ENCODE results near the gene LMF1.

LMF1 gene

GRCh38 chr16:945271-946047 lies 25.3 kb downstream of the LMF1 start:
- no peak for DNase-seq

DNA sequence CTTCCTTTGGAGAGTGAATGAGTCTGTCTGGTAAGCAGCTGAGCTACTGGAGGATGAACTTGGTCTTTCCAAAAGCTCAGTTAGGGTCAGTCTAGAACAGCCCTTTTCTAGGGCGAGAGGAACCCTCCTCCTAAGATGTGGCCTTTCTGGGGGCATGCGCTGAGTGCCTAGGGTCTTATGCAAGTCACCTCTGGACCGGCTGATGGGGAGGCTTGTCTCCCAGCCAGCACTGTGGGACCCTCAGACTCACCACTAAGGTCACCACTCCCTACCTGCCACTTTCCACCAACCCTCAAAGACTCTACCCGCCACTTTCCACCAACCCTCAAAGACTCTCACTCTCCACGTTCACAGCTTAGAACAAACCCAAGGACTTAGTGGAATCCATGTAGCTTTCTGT lies 26.8 kb downstream of the LMF1 start:
- no peak for DNase-seq

- DNase-seq = no peak
Measured at GRCh38 chr16:942436-943060, 28.2 kb downstream of the LMF1 start.

GRCh38 chr16:939941-940340 lies 30.8 kb downstream of the LMF1 start:
- no peak for DNase-seq

- no peak for DNase-seq
Measured at GRCh38 chr16:939311-939710, 31.5 kb downstream of the LMF1 start.

GRCh38 chr16:938752-939151 lies 32.0 kb downstream of the LMF1 start:
- DNase-seq = no peak

GRCh38 chr16:938136-938535 lies 32.6 kb downstream of the LMF1 start:
- DNase-seq = no peak

GRCh38 chr16:937723-938122 lies 33.1 kb downstream of the LMF1 start:
- DNase-seq = no peak

DNA sequence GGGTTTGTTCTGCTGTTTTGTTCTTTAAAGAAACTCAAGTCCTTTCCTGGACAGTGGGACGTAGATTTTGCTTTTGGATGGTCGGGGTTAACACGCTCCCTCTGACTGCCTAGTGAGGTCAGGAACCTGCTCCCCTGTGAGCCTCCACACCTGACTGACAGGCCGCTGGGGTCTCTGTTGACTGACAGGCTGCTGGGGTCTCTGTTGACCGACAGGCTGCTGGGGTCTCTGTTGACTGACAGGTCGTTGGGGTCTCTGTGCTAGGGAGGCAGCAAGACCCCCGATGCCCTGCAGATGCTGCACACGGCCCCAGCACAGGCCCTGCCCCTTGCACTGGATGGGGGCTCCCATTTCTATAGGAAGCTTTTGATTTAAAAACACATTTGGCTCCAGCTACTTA lies 33.5 kb downstream of the LMF1 start:
- no peak for DNase-seq

DNA sequence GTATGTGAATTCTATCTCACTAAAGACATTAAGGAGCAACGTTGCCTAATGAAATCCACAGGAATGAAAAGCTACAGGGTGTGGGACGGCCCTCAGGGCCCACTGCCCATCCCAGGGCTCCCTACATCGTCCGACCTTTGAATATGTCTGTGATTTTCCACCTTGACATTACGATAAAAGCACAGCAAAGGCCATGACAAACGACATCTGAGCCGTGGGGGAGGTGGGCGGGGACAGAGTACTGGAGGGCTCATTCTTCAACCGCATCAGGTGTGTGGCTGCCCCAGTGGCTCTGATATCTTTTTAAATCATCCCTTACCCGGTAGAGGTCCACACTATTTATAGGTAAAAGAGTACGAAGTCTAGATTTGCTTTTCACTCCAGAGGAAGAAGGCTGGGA lies 35.1 kb downstream of the LMF1 start:
- DNase-seq = no peak

DNA sequence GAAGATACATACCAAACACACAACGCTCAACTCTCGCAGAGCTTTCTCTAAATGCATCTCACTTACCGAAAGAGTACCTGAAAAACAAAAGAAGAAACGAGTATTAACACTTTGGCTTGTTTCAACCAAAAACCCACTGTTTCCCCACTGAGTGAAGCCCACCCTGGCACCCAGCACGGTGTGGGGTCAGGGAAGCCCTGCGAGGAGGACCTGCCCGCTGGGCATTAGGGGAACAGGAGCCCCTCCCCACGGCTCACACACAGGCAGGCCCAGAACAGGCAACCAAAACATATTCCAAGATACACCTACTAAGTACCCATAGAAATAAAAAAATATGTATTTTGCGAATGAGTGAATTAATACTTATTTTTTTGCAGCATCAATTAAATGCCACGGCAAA lies 36.6 kb downstream of the LMF1 start:
- DNase-seq = no peak

- no peak for DNase-seq
Measured at GRCh38 chr16:933581-933980, 37.2 kb downstream of the LMF1 start.

DNA sequence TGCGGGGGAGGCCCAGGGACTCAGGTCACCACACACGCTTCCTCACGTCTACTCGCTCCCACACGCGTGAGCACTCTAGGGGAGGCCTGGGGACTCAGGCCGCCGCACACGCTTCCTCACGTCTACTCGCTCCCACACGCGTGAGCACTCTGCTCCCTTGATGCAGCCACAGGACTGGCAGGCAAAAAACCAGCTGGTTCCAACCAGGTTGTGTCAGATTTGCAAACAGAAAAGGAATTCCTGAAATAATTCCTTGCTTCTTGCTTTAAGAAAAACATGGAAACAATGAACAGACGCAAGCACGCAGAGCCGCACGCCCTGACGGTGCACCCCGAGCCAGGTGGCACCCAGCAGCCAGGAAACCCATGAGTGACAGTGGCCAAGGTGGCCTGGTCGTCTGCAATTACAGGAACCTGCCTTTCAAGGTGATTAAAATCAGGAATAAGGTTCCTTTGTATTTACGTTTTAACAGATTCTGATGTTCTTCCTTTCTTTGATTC lies 37.9 kb downstream of the LMF1 start:
- no peak for DNase-seq

GRCh38 chr16:931626-932500 lies 38.9 kb downstream of the LMF1 start:
- no peak for DNase-seq

- no peak for DNase-seq
Measured at GRCh38 chr16:931171-931570, 39.6 kb downstream of the LMF1 start.

- no peak for DNase-seq
Measured at GRCh38 chr16:930511-930910, 40.3 kb downstream of the LMF1 start.

DNA sequence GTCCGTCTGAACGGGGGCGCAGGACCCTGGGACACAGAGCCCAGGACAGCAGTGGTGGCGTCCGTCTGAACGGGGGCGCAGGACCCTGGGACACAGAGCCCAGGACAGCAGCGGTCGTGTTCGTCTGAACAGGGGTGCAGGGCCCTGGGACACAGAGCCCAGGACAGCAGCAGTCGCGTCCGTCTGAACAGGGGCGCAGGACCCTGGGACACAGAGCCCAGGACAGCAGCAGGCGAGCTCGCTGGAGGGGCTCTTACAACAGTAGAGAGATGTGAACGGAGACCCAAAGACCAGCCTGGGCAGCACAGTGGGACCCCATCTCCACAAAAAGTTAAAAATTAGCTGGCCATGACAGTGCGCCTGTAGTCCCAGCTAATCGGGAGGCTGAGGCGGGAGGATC lies 40.7 kb downstream of the LMF1 start:
- DNase-seq = no peak

GRCh38 chr16:929227-930073 lies 41.3 kb downstream of the LMF1 start:
- no peak for DNase-seq

DNA sequence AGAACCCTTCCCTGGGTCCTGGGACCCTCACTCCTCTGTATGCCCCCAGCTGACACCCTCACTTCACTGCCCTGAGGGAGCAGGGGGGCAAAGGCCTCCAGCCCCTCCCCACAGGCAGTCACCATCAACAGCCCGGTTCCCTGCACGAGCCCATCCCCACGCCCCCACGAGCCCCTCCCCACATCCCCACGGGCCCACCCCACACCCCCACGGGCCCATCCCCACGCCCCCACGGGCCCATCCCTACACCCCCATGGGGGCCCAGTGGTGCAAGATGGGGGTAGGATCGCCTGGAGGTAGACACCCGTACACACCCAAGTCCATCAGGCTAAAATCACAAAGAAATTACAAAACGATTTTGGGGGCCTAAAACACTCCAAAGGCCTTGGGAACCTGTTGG lies 42.3 kb downstream of the LMF1 start:
- no peak for DNase-seq

DNA sequence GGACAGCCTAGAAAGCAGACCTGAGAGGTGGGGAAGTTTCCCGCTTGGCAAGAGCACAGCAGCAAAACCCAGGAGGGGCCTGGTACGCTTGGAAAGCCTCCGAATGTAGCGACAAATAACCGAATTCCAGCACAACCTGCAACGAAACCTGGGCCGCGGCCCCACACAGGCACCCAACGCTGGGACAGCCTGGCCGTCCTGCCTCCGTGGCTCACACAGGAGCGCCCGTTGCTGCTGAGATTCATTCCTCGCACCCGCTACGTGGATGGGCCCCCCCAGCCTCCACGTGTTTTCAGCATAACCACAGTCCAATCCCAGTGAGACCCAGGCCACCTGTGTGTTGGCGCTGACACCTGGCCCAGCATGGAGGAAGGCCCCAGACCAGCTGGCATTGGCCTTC lies 42.9 kb downstream of the LMF1 start:
- no peak for DNase-seq

- DNase-seq = no peak
Measured at GRCh38 chr16:927406-927805, 43.4 kb downstream of the LMF1 start.

GRCh38 chr16:926715-927114 lies 44.1 kb downstream of the LMF1 start:
- DNase-seq = no peak

DNA sequence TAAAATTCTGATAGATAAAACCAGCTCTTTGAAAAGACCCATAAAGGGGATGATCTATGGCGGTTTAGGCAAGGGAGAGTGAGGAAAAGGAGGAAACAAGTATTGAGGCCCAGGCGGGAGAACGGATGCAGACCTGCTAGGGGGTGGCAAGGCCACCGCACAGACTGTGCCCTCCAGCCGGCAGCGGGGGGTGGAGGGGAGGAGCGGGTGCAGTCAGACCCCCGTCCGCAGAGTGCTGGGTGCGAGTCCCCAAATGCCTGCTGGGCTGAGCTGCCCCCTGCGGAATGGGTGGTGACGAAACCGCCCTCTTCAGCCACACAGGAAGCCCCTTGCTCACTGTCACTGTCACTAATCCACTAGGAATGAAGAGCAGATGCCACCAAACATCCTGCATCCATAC lies 46.0 kb downstream of the LMF1 start:
- no peak for DNase-seq
